ENCODE measurements around the gene LCA5L.
"Not testable (repeated sequence)": the region's sequence is repeated elsewhere in the genome, so short reads cannot be mapped to it uniquely, and the experiment has no call there.

Gene LCA5L

GRCh38 chr21:39430016-39430415, 15.6 kb downstream of the LCA5L start:
- TF ChIP-seq ELF4 (IDR thresholded peaks at IDR 0.05) (no peak), FOXA1 (IDR thresholded peaks at IDR 0.05) (no peak), BHLHE40 (IDR thresholded peaks at IDR 0.05; ENCODE audit: borderline replicate concordance) (no peak), FOXK2 (IDR thresholded peaks at IDR 0.05) (no peak)
- DNase-seq (ENCODE audit: extremely low spot score), result no peak
- POLR2A ChIA-PET, result interaction anchor here (0.9 to 1.5 kb wide), 2 partner anchors 12 to 15 kb away, joined by 3 read pairs; no protein-coding TSS in a partner anchor
- CTCF ChIA-PET, result interaction anchor here (3.3 kb wide), 1 partner anchor 11 kb away, joined by 19 read pairs; no protein-coding TSS in a partner anchor

- ChIA-PET CTCF (no interaction called here), POLR2A (interaction anchor here (0.9 kb wide), 1 partner anchor 12 kb away, joined by 3 read pairs; no protein-coding TSS in a partner anchor)
- DNase-seq (ENCODE audit: extremely low spot score), result no peak
- TF ChIP-seq PKNOX1 (IDR thresholded peaks at IDR 0.05) (no peak), CTBP1 (IDR thresholded peaks at IDR 0.05; ENCODE audit: borderline replicate concordance) (no peak), ARNT (IDR thresholded peaks at IDR 0.05) (no peak), NFRKB (IDR thresholded peaks at IDR 0.05) (no peak), LEF1 (IDR thresholded peaks at IDR 0.05; ENCODE audit: borderline replicate concordance) (no peak), L3MBTL2 (conservative IDR thresholded peaks at IDR 0.05) (no peak), FOXM1 (IDR thresholded peaks at IDR 0.05; ENCODE audit: borderline replicate concordance) (no peak), ELF4 (IDR thresholded peaks at IDR 0.05) (no peak), ZNF384 (IDR thresholded peaks at IDR 0.05) (no peak), BHLHE40 (IDR thresholded peaks at IDR 0.05; ENCODE audit: borderline replicate concordance) (no peak), FOXK2 (IDR thresholded peaks at IDR 0.05) (no peak), SUZ12 (IDR thresholded peaks at IDR 0.05) (no peak), HDGF (IDR thresholded peaks at IDR 0.05; ENCODE audit: borderline replicate concordance) (no peak), FOXA1 (IDR thresholded peaks at IDR 0.05) (no peak), SP1 (IDR thresholded peaks at IDR 0.05) (no peak), TARDBP (IDR thresholded peaks at IDR 0.05) (no peak)
Measured at GRCh38 chr21:39429445-39429844, 16.1 kb downstream of the LCA5L start.

- CTCF ChIA-PET, result no interaction called here
- POLR2A ChIA-PET, result no interaction called here
- no peak for TF ChIP-seq SP1 (IDR thresholded peaks at IDR 0.05)
- TF ChIP-seq ZNF384 (IDR thresholded peaks at IDR 0.05), result no peak
- TF ChIP-seq ELF4 (IDR thresholded peaks at IDR 0.05), result no peak
- TF ChIP-seq PKNOX1 (IDR thresholded peaks at IDR 0.05), result no peak
- TF ChIP-seq BHLHE40 (IDR thresholded peaks at IDR 0.05; ENCODE audit: borderline replicate concordance), result no peak
- no peak for TF ChIP-seq FOXM1 (IDR thresholded peaks at IDR 0.05; ENCODE audit: borderline replicate concordance)
- no peak for TF ChIP-seq NFRKB (IDR thresholded peaks at IDR 0.05)
- TF ChIP-seq FOXK2 (IDR thresholded peaks at IDR 0.05), result no peak
- TF ChIP-seq SUZ12 (IDR thresholded peaks at IDR 0.05), result no peak
- TF ChIP-seq ARNT (IDR thresholded peaks at IDR 0.05), result no peak
- TF ChIP-seq FOXA1 (IDR thresholded peaks at IDR 0.05), result no peak
- TF ChIP-seq L3MBTL2 (conservative IDR thresholded peaks at IDR 0.05), result no peak
- no peak for DNase-seq (ENCODE audit: extremely low spot score)
Measured at GRCh38 chr21:39422527-39423241, 22.9 kb downstream of the LCA5L start.

- POLR2A ChIA-PET; DNase-seq (ENCODE audit: extremely low spot score): not testable (repeated sequence)
- CTCF ChIA-PET, result interaction anchor here (0.7 kb wide), 1 partner anchor 103 kb away, joined by 3 read pairs; no protein-coding TSS in a partner anchor
Measured at GRCh38 chr21:39419204-39419603, 26.4 kb downstream of the LCA5L start.

- POLR2A ChIA-PET, result no interaction called here
- TF ChIP-seq TARDBP (IDR thresholded peaks at IDR 0.05), result no peak
- TF ChIP-seq LEF1 (IDR thresholded peaks at IDR 0.05; ENCODE audit: borderline replicate concordance), result no peak
- TF ChIP-seq NFRKB (IDR thresholded peaks at IDR 0.05), result no peak
- no peak for TF ChIP-seq ARNT (IDR thresholded peaks at IDR 0.05)
- TF ChIP-seq ZNF384 (IDR thresholded peaks at IDR 0.05), result no peak
- no peak for TF ChIP-seq PKNOX1 (IDR thresholded peaks at IDR 0.05)
- CTCF ChIA-PET, result no interaction called here
- no peak for DNase-seq (ENCODE audit: extremely low spot score)
Measured at GRCh38 chr21:39406065-39406464, 39.5 kb downstream of the LCA5L start.

GRCh38 chr21:39400173-39400572, 45.4 kb downstream of the LCA5L start:
- TF ChIP-seq FOXA1 (IDR thresholded peaks at IDR 0.05) (no peak), ARNT (IDR thresholded peaks at IDR 0.05) (no peak), LEF1 (IDR thresholded peaks at IDR 0.05; ENCODE audit: borderline replicate concordance) (no peak), FOXM1 (IDR thresholded peaks at IDR 0.05; ENCODE audit: borderline replicate concordance) (no peak), PKNOX1 (IDR thresholded peaks at IDR 0.05) (no peak), CTBP1 (IDR thresholded peaks at IDR 0.05; ENCODE audit: borderline replicate concordance) (no peak), HDGF (IDR thresholded peaks at IDR 0.05; ENCODE audit: borderline replicate concordance) (no peak), BHLHE40 (IDR thresholded peaks at IDR 0.05; ENCODE audit: borderline replicate concordance) (no peak), ELF4 (IDR thresholded peaks at IDR 0.05) (no peak), TARDBP (IDR thresholded peaks at IDR 0.05) (no peak), SUZ12 (IDR thresholded peaks at IDR 0.05) (no peak), L3MBTL2 (conservative IDR thresholded peaks at IDR 0.05) (no peak), NFRKB (IDR thresholded peaks at IDR 0.05) (no peak), SP1 (IDR thresholded peaks at IDR 0.05) (no peak), FOXK2 (IDR thresholded peaks at IDR 0.05) (no peak)
- DNase-seq (ENCODE audit: extremely low spot score), result no peak
- POLR2A ChIA-PET, result no interaction called here
- CTCF ChIA-PET, result no interaction called here

Measured in HEK293T (cell line).